CD14-positive monocyte (primary cell): ENCODE results near the gene ABCB6. TPM values are rescaled to one million over a fixed set of nuclear protein-coding genes. Genes with fewer than 3 reads are reported as not detected.

Experiments
- DNase-seq, 3 donors: peaks; one replicate each; pipeline ENCODE4 v3.0.0-alpha.2; 2011 to 2022
- H2AFZ ChIP-seq: 2 replicates; pipeline ENCODE4 v1.6.0; 2012; ENCODE audit warnings: mild to moderate bottlenecking, low read depth, low read length, inconsistent platforms; ENCODE audit not compliant: insufficient read depth, poor library complexity, severe bottlenecking
- H3K27ac ChIP-seq, 2 donors: 1 replicate in 1 of 2; 2 replicates in 1 of 2; pipeline ENCODE4 v1.5.1; 2012 to 2013; ENCODE audit warnings: low read length in 2 of 2, control low read depth in 1 of 2, inconsistent platforms in 1 of 2, low read depth in 1 of 2, mild to moderate bottlenecking in 1 of 2
- H3K27me3 ChIP-seq, 2 donors: one replicate each; pipeline versions ENCODE4 v1.6.0 to v1.6.1; 2011 to 2013; ENCODE audit warnings: low read length in 2 of 2; ENCODE audit not compliant: control insufficient read depth in 2 of 2, insufficient read depth in 2 of 2
- H3K36me3 ChIP-seq, 2 donors: replicated peaks in 1 of 2; 1 replicate in 1 of 2; 2 replicates in 1 of 2; pipeline versions ENCODE4 v1.5.1 to v1.6.1; 2012 to 2013; ENCODE audit warnings: low read length in 2 of 2, control low read depth in 1 of 2, inconsistent platforms in 1 of 2, mild to moderate bottlenecking in 1 of 2; ENCODE audit not compliant: insufficient read depth in 2 of 2, control insufficient read depth in 1 of 2
- H3K4me1 ChIP-seq, 2 donors: 1 replicate in 1 of 2; 2 replicates in 1 of 2; pipeline versions ENCODE4 v1.5.1 to v1.6.1; 2012 to 2013; ENCODE audit warnings: low read length in 2 of 2, control low read depth in 1 of 2, inconsistent platforms in 1 of 2, mild to moderate bottlenecking in 1 of 2, moderate library complexity in 1 of 2; ENCODE audit not compliant: insufficient read depth in 2 of 2, control insufficient read depth in 1 of 2
- H3K4me2 ChIP-seq: replicated peaks from 2 replicates; pipeline ENCODE3; 2012; ENCODE audit warnings: low read length, moderate library complexity, mild to moderate bottlenecking; ENCODE audit not compliant: poor library complexity, severe bottlenecking; ENCODE audit errors: extremely low read depth
- H3K4me3 ChIP-seq, 3 experiments: fragments of 200-600 bp in 1 of 3; sonication (generic) in 1 of 3; replicated peaks in 1 of 3; 1 replicate in 2 of 3; 2 replicates in 1 of 3; pipeline ENCODE4 v1.5.1; 2011 to 2013; ENCODE audit warnings: low read length in 3 of 3, mild to moderate bottlenecking in 3 of 3, control low read depth in 2 of 3, low read depth in 2 of 3, inconsistent platforms in 1 of 3, moderate library complexity in 1 of 3
- H3K79me2 ChIP-seq: 2 replicates; pipeline ENCODE4 v1.6.0; 2012; ENCODE audit warnings: mild to moderate bottlenecking, control low read depth, inconsistent platforms, low read length, moderate library complexity; ENCODE audit not compliant: insufficient read depth
- H3K9ac ChIP-seq: 2 replicates; pipeline ENCODE4 v1.6.0; 2017; ENCODE audit warnings: low read length, mild to moderate bottlenecking; ENCODE audit not compliant: insufficient read depth, poor library complexity, severe bottlenecking
- H3K9me3 ChIP-seq, 2 donors: replicated peaks in 1 of 2; 1 replicate in 1 of 2; 2 replicates in 1 of 2; pipeline versions ENCODE4 v1.5.1 to v1.6.1; 2012 to 2013; ENCODE audit warnings: low read length in 2 of 2, control low read depth in 1 of 2; ENCODE audit not compliant: control insufficient read depth in 1 of 2, insufficient read depth in 1 of 2
- H4K20me1 ChIP-seq: 2 replicates; pipeline ENCODE4 v1.6.0; 2012; ENCODE audit warnings: mild to moderate bottlenecking, low read length, control low read depth, moderate library complexity; ENCODE audit not compliant: insufficient read depth
- H3K27ac Mint-ChIP-seq, 7 donors: one replicate each; pipeline ENCODE4 v1.8.0; 2020; ENCODE audit warnings: mild to moderate bottlenecking in 7 of 7, mixed read lengths in 7 of 7, moderate library complexity in 6 of 7, inconsistent platforms in 2 of 7
- H3K27me3 Mint-ChIP-seq, 3 donors: one replicate each; pipeline ENCODE4 v1.8.0; 2021 to 2022; ENCODE audit warnings: low read depth in 3 of 3, mild to moderate bottlenecking in 3 of 3, mixed read lengths in 3 of 3, moderate library complexity in 3 of 3, inconsistent platforms in 1 of 3
- H3K36me3 Mint-ChIP-seq, 2 donors: one replicate each; pipeline ENCODE4 v1.8.0; 2020; ENCODE audit warnings: mixed read lengths in 2 of 2, inconsistent platforms in 1 of 2, mild to moderate bottlenecking in 1 of 2
- H3K4me1 Mint-ChIP-seq: one replicate; pipeline ENCODE4 v1.8.0; 2020; ENCODE audit warnings: mild to moderate bottlenecking, mixed read lengths
- H3K4me3 Mint-ChIP-seq, 2 donors: one replicate each; pipeline ENCODE4 v1.8.0; 2020; ENCODE audit warnings: mild to moderate bottlenecking in 2 of 2, mixed read lengths in 2 of 2, moderate library complexity in 1 of 2
- H3K9me3 Mint-ChIP-seq, 7 donors: one replicate each; pipeline ENCODE4 v1.8.0; 2020 to 2022; ENCODE audit warnings: mixed read lengths in 7 of 7, mild to moderate bottlenecking in 6 of 7, moderate library complexity in 6 of 7, inconsistent platforms in 2 of 7
- CTCF ChIP-seq: fragments of 200-600 bp; IDR thresholded peaks from one replicate; pipeline ENCODE4 v1.8.0; 2022; ENCODE audit warnings: antibody characterized with exemption, mild to moderate bottlenecking
- WGBS: methylation state at CpG from one replicate; pipeline ENCODE4 v1.1.5; 2013; ENCODE audit warnings: missing lambda C conversion rate; ENCODE audit not compliant: insufficient coverage; 5-methylcytosine and 5-hydroxymethylcytosine counted together
- intact Hi-C, 2 donors: fragments of 100-400 bp; cut with micrococcal nuclease; formaldehyde crosslinking; loops; one replicate each; pipeline versions ENCODE4 v1.15.0 to v1.15.1; 2023
- polyA plus RNA-seq, 3 donors: library from polyadenylated mRNA; depleted of rRNA in 1 of 3; unstranded in 2 of 3; stranded (reverse) in 1 of 3; fragments of 300-500 nt in 2 of 3; fragments of >200 nt in 1 of 3; fragmentation: Illumina TruSeq in 2 of 3; gene quantifications; 1 replicate in 2 of 3; 2 replicates in 1 of 3; pipeline ENCODE4 v1.2.3, GENCODE V29; 2012 to 2021

Gene ABCB6
- polyA plus RNA-seq, 3 donors: 0.28 to 4.8 (median 0.58) TPM

- H2AFZ ChIP-seq: no peak overlapping the region
- H3K4me2 ChIP-seq: no peak overlapping the region
- H3K79me2 ChIP-seq: peaks cover 33% of the 10 kb centered on the region
- Mint-ChIP-seq H3K4me3 (no peak overlapping the region), H3K4me1 (peaks cover 49% of the 10 kb centered on the region), H3K9me3 (peaks cover 0 to 2% (median 0%) of the 10 kb centered on the region in 7 donors), H3K36me3 (peaks cover 54 to 66% of the 10 kb centered on the region in 2 donors), H3K27ac (peak overlapping the region in 2 of 7 donors; percentile 43 to 69), H3K27me3 (peaks cover 0 to 3% (median 0%) of the 10 kb centered on the region in 3 donors)
- H3K9ac ChIP-seq: no peak overlapping the region
- H4K20me1 ChIP-seq: peaks cover 57% of the 10 kb centered on the region
- H3K36me3 ChIP-seq: peaks cover 51 to 72% of the 10 kb centered on the region in 2 donors
- DNase-seq: no peak
- H3K4me3 ChIP-seq: no peak overlapping the region
- H3K27ac ChIP-seq: peak overlapping the region; percentile 6 to 58
- TF ChIP-seq CTCF: no peak
- 98% methylated on average over 5 of the region's 6 CpGs for WGBS
- no peaks in the 10 kb centered on the region for H3K9me3 ChIP-seq
- no peaks in the 10 kb centered on the region for H3K27me3 ChIP-seq
- intact Hi-C loops: no loop called here
- H3K4me1 ChIP-seq: peaks cover 37 to 55% of the 10 kb centered on the region in 2 donors
Observed at GRCh38 chr2:219181531-219181930, 37.2 kb downstream of the ABCB6 start.

- no peak for DNase-seq
- H3K4me2 ChIP-seq: no peak overlapping the region
- Mint-ChIP-seq H3K36me3 (peaks cover 54 to 64% of the 10 kb centered on the region in 2 donors), H3K4me3 (no peak overlapping the region), H3K27ac (peak overlapping the region in 3 of 7 donors; percentile 9 to 63 (median 60)), H3K4me1 (peaks cover 51% of the 10 kb centered on the region), H3K9me3 (peaks cover 0 to 2% (median 0%) of the 10 kb centered on the region in 7 donors), H3K27me3 (peaks cover 0 to 3% (median 0%) of the 10 kb centered on the region in 3 donors)
- peaks cover 57% of the 10 kb centered on the region for H4K20me1 ChIP-seq
- 85% methylated on average over 3 of the region's 5 CpGs for WGBS
- no peaks in the 10 kb centered on the region for H3K9me3 ChIP-seq
- no peak for TF ChIP-seq CTCF
- H3K4me3 ChIP-seq: no peak overlapping the region
- H3K4me1 ChIP-seq: peaks cover 40 to 61% of the 10 kb centered on the region in 2 donors
- H3K36me3 ChIP-seq: peaks cover 51 to 68% of the 10 kb centered on the region in 2 donors
- no peaks in the 10 kb centered on the region for H3K27me3 ChIP-seq
- intact Hi-C loops: no loop called here
- H2AFZ ChIP-seq: no peak overlapping the region
- peak overlapping the region in 1 of 2 donors; percentile 58 for H3K27ac ChIP-seq
- peaks cover 39% of the 10 kb centered on the region for H3K79me2 ChIP-seq
- H3K9ac ChIP-seq: no peak overlapping the region
Observed at GRCh38 chr2:219180961-219181360, 37.8 kb downstream of the ABCB6 start.
